GM12892 (cell line): ENCODE measurements around the gene CMC1.

Experiments
- POLR2A ChIP-seq: IDR thresholded peaks from 2 replicates; pipeline ENCODE4 v1.6.1; 2011; ENCODE audit warnings: low read depth, low read length, control low read depth
- POLR2AphosphoS5 ChIP-seq: IDR thresholded peaks from 2 replicates; pipeline ENCODE4 v1.6.1; 2011; ENCODE audit warnings: low read depth, low read length, control low read depth
- TAF1 ChIP-seq: IDR thresholded peaks from 2 replicates; pipeline ENCODE4 v1.6.1; 2011; ENCODE audit warnings: low read depth, mild to moderate bottlenecking, control low read depth, low read length, borderline replicate concordance

DNA sequence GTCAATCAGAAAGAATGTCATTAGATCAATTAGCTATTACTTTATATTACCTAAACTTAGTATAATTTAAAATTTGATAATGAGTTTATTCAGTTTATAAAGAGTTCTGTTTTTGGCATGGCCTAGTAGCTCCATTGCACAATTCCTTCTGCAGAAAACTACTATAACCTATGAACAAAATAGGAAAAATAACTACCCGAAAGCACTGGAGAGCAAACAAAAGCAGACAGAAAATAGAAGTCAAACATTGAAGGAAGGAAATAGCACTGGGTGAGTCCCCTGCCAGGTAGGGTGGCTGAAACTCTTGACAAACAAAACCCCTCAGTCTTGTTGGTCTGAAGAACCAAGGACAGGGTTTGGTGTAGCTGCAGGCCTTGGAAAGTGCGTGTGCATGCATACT lies 37.5 kb downstream of the CMC1 start:
- TF ChIP-seq POLR2AphosphoS5 (no peak), POLR2A (no peak), TAF1 (no peak)
